Measurements from ENCODE around the gene ZNF611.
"Not testable (repeated sequence)": the region's sequence is repeated elsewhere in the genome, so short reads cannot be mapped to it uniquely, and the experiment has no call there.

Gene ZNF611

DNA sequence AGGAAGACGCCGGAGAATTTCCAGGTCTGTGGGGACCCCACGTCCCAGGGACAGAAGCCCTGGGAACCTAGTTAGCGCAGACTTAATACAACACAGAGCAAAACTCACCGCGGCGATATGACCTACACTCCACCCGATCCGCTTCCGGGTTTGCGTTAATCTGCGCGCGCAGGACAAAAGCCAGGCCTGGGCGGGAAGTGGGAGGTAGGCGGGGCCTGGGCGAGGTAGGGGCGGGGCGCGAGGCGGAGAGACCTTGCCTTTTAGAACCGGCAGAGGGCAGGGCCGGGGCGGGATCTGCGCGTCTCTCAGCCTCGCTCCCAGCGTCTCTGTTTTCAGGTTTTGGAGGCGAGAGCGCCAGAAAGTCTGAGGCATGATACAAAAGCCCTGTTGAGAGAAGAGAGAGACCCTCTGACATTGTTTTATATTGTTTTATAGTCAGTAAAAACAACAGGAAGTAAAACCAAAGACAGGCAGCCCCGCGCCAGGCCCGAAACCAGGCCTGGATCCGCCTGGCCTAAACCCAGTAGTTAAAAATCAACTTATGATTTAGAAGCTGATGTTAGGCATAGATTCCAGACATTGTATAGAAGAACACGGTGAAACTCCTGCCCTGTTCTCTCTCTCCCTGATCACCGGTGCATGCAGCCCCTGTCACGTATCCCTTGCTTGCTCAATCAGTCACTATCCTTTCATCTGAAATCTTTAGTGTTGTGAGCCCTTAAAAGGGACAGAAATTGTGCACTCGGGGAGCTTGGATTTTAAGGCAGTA lies at the start of gene ZNF611:
TSS of gene ZNF611 (minus strand) at position 152 of the 769 bp plus-strand sequence. CDS start 19,150 bp downstream, outside the sequence.
- ATAC-seq (peak; percentile 99), DNase-seq (peak; percentile 99)

DNA sequence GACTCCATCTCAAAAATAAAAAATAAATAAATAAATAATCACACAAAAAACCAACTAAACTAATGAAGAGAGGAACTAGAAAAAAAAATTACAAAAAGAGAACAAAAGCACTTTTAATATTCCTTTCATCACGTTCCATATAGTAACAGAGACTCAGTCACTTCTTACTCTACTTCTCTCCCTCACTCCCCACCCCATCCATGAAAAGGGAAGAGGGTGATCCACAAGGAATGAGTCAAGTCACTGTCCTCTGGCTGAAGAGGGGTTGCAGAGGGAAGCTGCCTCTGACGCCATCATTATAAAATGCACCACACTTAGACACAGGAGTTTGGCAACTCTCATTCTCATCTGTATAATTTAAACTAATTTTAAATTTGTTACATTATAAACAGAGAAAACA lies 48.0 kb upstream of the ZNF611 start:
- not testable (repeated sequence) for DNase-seq, ATAC-seq

GRCh38 chr19:52778811-52779210 lies 44.0 kb upstream of the ZNF611 start:
- peak; percentile 49 for DNase-seq

GRCh38 chr19:52756447-52756846 lies 21.6 kb upstream of the ZNF611 start:
- DNase-seq, ATAC-seq: not testable (repeated sequence)

More at GRCh38 chr19:52778811-52779210, 44.0 kb upstream of the ZNF611 start:
- ATAC-seq, result peak; percentile 69

- DNase-seq, result no peak
- ATAC-seq, result no peak
Measured at GRCh38 chr19:52749780-52750179, 14.9 kb upstream of the ZNF611 start.

DNA sequence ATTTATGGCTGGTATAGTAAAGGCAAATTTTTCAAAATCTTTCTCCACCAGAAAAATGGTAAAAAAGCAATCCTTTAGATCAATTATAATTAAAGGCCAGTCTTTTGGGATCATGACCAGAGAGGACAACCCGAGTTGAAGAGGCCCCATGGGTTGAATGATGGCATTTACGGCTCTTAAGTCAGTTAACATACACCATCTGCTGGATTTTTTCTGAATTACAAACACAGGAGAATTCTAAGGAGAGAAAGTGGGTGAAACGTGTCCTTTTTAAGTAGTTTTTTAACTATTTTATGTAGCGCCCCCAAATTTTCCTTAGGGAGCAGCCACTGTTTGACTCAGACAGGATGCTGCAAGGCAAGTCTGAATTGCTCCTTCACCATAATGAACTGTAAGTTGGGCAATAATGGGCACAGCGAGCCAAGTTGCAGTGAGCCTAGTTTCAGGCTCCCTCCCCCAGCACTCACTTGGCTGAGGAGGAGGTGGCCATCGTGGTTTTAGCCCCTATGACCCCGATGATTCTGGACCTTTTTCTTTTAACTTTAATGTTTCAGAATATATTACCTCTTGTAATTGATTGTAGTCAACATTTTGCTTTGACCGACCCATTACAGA lies 13.6 kb upstream of the ZNF611 start:
- no peak for DNase-seq
- no peak for ATAC-seq

DNA sequence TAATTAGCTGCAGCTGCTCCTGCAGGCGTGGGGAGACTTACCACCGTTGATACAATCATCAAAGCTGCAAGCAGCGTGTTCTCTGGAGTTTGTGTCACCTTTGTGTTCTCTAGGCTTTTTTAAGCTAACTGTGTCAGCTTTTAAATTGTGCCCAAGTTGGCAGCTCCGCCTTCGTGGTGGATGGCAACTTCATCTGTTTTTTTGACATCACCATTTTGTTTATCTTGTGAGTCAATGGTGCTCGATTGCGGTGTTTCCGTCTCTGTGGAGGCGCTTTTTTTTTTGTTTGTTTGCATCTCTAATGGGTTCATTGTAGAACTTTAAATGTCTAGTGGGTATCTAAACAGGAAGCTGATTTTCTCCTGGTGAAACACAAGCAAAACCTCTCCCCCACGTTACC lies 11.1 kb upstream of the ZNF611 start:
- not testable (repeated sequence) for DNase-seq, ATAC-seq

DNA sequence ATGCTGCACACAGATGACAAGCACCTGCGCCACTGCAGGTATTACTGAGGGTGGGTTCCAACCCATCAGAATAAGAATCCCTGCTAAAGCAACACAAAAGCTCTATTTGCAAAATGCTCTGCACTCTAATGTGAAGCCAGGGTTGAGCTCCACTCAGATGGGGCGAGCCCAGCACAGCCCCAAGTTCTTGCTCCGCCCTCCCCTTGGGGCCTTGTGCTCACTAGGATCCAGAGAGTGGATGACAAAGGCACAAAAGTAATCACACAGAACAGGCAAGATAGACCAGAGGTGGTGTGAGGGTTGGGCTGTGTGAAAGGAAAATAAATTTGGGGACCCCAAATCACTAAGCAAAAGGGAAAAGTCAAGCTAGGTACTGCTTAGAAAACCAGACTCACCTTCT lies 8.2 kb upstream of the ZNF611 start:
- ATAC-seq, result no peak
- DNase-seq, result no peak

- DNase-seq (no peak), ATAC-seq (no peak)
Measured at GRCh38 chr19:52742516-52742915, 7.7 kb upstream of the ZNF611 start.

DNA sequence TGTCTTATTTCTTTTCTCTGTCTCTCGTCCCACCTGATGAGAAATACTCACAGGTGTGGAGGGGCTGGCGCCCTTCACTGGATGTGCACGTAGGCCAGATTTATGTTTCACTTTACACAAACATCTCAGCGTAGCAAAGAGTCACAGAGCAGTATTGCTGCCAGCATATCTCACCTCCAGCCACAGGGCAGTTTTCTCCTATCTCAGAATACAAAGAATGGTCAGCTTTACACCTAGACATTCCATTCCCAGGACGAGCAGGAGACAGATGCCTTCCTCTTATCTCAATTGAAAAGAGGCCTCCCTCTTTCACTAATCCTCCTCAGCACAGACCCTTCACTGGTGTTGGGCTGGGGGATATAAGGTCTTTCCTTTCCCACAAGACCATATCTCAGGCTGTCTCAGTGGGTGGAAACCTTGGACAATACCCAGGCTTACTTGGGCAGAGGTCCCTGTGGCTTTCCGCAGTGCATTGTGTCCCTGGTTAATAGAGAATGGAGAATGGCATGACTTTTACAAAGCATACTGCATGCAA lies 7.2 kb upstream of the ZNF611 start:
- DNase-seq (no peak), ATAC-seq (no peak)

- ATAC-seq, DNase-seq: not testable (repeated sequence)
Measured at GRCh38 chr19:52741371-52741770, 6.5 kb upstream of the ZNF611 start.

DNA sequence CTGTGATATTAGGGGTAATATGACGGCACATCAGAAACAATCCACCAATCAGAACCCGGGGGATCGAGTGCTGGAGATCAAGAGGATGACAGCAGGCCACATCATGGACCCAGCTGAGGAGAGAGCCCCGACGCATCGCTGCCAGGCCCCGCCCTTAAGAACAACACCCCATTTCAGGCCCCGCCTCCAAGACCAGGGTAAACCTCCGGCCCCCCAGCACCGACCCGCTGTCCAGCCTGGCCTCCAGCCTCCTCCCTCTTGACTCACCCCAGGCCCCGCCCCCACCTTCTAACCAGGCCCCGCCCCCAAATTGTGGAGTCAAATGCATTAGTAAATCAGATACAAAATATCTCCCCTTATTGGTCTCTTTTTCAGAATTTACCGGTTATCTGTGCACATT lies 4.7 kb upstream of the ZNF611 start:
- no peak for DNase-seq

GRCh38 chr19:52735734-52736133 lies 890 bp upstream of the ZNF611 start:
- ATAC-seq, result no peak
- DNase-seq, result no peak

More for the DNA sequence above, 4.7 kb upstream of the ZNF611 start:
- ATAC-seq, result no peak

DNA sequence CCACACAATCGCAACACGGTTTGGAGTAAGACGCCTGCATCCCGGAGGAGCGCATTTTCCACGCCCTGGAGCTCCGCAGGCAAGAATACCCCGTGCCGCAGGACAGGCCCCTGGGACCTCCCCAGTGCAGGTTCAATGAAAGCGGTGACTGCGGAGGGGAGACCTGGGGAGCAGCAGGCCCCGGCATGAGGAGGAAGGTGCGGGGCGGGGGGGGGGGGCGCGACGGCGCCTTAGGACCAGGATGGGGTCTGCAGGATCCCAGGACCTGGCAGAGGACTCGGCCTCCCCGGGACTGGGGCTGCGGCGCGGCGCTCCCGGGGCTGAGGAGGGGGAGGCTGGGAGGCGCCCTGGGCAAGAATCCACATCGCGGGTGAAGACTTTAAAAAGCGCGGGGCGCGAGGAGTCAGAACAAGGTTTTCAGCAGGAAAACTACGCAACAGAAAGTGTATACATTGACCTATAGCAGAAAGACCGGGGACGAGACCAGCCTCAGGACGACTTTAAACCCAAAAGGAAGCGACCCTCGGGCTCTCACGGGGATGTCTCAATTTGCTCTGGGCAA lies 432 bp downstream of the ZNF611 start:
- ATAC-seq, result peak; percentile 19

DNA sequence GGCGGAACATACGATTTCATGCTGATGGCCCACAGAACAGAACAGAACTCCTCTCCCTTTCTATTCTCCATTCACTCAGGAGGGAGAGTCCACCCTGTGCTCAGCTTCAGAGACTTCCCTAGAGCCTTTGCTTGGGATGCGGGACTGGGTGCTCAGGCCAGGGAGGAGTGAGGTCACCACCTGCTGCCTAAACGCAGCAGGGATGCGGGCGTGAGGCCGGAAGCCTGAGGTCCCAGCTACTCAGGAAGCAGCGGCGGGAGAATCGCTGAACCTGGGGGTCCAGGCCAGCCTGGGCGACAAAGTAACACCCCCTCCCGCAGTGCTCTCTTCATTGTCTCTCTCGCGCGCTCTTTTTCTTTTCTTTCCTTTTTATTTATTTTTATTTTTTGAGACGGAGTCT lies 8.8 kb downstream of the ZNF611 start:
- not testable (repeated sequence) for DNase-seq

More for the DNA sequence above, 432 bp downstream of the ZNF611 start:
- peak; percentile 28 for DNase-seq

GRCh38 chr19:52725528-52725961 lies 9.3 kb downstream of the ZNF611 start:
- DNase-seq (no peak), ATAC-seq (no peak)

More for the DNA sequence above, 8.8 kb downstream of the ZNF611 start:
- ATAC-seq, result not testable (repeated sequence)

DNA sequence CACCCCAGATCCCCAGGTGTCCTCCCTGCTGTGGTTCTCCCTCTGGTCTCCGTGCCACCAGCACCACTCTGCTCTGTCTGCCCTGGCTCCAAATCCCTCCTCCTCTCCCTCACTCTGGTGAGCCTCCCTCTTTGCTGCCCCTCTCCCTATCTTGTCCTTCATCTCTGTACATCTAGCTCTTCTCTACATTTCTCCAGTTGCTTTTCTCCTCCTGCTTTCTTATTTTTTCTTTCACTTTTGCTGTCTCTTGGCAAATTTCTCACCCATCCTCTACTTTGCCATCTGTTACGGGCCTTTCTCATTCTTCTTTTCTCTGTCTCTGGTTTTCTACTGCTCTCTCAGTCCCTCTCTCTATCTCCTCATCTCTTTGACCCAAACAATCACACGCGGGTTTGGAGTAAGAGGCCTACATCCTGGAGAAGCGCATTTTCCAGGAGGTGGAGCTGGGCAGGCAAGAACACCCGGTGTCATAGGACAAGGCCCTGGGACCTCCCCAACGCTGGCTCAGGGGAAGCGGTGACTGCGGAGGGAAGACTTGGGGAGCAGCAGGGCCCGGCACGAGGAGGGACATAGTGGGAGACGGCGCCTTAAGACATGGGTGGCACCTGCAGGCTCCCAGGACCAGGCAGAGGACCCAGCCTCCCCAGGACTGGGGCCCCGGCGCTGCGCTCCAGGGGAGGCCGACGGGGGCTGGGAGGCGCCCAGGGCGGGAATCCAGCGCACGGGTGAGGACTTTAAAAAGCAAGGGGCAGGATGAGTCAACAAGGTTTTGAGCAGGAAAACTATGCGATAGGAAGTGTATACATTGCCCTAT lies 9.9 kb downstream of the ZNF611 start:
- ATAC-seq, result no peak
- no peak for DNase-seq

- ATAC-seq, DNase-seq: not testable (repeated sequence)
Measured at GRCh38 chr19:52723907-52724598, 10.8 kb downstream of the ZNF611 start.

DNA sequence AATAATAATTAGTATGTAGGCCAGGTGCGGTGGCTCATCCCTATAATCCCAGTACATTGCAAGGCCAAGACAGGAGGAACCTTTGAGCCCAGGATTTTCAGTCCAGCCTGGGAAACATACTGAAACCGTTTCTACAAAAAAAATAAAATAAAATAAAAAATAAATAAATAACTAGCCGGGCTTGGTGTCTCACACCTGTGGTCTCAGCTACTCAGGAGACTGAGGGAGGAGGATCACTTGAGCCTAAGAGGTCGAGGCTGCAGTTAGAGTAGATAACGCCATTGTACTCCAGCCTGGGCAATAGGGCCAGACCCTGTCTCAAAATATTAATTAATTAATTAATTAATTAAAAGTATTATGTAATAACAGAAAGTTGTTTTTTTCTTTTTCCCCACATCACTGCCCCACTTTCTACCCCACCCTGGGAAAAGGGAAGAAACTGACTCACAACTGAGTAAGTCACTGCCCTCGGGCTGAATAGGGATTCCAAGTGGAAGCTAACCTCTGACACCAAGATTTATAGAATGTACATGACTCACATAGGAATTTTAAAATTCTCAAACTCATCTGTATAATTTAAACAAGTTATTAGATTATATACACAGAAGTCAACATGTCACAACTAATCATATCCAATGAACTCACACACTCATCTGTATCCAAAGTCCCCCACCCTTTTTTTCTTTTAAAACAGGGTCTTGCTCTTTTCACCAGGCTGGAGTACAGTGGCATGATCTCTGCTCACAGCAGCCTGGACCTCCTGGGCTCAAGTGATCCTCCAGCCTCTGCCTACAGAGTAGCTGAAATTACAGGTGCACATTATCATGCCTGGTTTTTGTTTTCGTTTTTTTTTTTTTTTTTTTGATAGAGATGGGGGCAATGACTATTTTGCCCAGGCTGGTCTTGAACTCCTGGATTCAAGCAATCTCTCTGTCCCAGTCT lies 12.5 kb downstream of the ZNF611 start:
- DNase-seq, result no peak

DNA sequence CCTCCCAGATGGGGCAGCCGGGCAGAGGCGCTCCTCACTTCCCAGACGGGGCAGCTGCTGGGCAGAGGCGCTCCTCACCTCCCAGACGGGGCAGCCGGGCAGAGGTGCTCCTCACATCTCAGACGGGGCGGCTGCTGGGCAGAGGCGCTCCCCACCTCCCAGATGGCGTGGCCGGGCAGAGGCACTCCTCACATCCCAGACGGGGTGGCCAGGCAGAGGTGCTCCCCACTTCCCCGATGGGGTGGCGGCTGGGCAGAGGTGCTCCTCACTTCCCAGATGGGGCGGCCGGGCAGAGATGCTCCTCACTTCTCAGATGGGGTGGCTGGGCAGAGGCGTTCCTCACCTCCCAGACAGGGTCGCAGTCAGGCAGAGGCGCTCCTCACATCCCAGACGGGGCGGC lies 14.3 kb downstream of the ZNF611 start:
- not testable (repeated sequence) for DNase-seq, ATAC-seq

More for the DNA sequence above, 12.5 kb downstream of the ZNF611 start:
- no peak for ATAC-seq
